ENCODE data around the gene CD59. TPM values are rescaled to one million over a fixed set of nuclear protein-coding genes. Genes with fewer than 3 reads are reported as not detected.
"Not testable (repeated sequence)": the region's sequence is repeated elsewhere in the genome, so short reads cannot be mapped to it uniquely, and the experiment has no call there.

The CD59 gene
- total and polyA plus RNA-seq, 3 experiments from 2014 or later = 25.2 to 40.4 (median 28.0) TPM

- peaks cover 0 to 4% (median 0%) of the 10 kb centered on the region in 3 donors for H3K36me3 Mint-ChIP-seq
- POLR2A ChIA-PET = no interaction called here
- peaks cover 9 to 34% of the 10 kb centered on the region in 2 donors for H3K27me3 Mint-ChIP-seq
- H3K27me3 ChIP-seq (ENCODE audit: insufficient read depth, low read length, poor library complexity, severe bottlenecking) = peaks cover 5% of the 10 kb centered on the region
- no peaks in the 10 kb centered on the region for H3K36me3 ChIP-seq (ENCODE audit: insufficient read depth, low read length)
- H3K4me1 Mint-ChIP-seq = no peaks in the 10 kb centered on the region
- H3K9me3 ChIP-seq (ENCODE audit: low read length) = no peaks in the 10 kb centered on the region
- no peak overlapping the region for H3K4me3 Mint-ChIP-seq
- CTCF ChIA-PET = no interaction called here
- peaks cover 2 to 7% (median 4%) of the 10 kb centered on the region in 5 donors for H3K9me3 Mint-ChIP-seq
- no peaks in the 10 kb centered on the region for H3K4me1 ChIP-seq (ENCODE audit: insufficient read depth, low read length)
- H3K27ac ChIP-seq (ENCODE audit: low read depth, low read length) = no peak overlapping the region
- no peak overlapping the region for H3K4me3 ChIP-seq (ENCODE audit: low read length)
- no peak for DNase-seq
- H3K27ac Mint-ChIP-seq = no peak overlapping the region
Observed at GRCh38 chr11:33689085-33689484, 47.1 kb downstream of the CD59 start.

GRCh38 chr11:33687733-33688479 lies 48.3 kb downstream of the CD59 start:
- no peaks in the 10 kb centered on the region for H3K4me1 Mint-ChIP-seq
- no peak overlapping the region for H3K4me3 Mint-ChIP-seq
- H3K9me3 Mint-ChIP-seq = peaks cover 2 to 7% (median 4%) of the 10 kb centered on the region in 5 donors

GRCh38 chr11:33685082-33685481 lies 51.1 kb downstream of the CD59 start:
- Histone ChIP-seq H3K27me3 (ENCODE audit: insufficient read depth, low read length, poor library complexity, severe bottlenecking) (peaks cover 11% of the 10 kb centered on the region), H3K4me1 (ENCODE audit: insufficient read depth, low read length) (no peaks in the 10 kb centered on the region), H3K4me3 (ENCODE audit: low read length) (no peak overlapping the region), H3K9me3 (ENCODE audit: low read length) (no peaks in the 10 kb centered on the region), H3K36me3 (ENCODE audit: insufficient read depth, low read length) (no peaks in the 10 kb centered on the region), H3K27ac (ENCODE audit: low read depth, low read length) (no peak overlapping the region)
- no peaks in the 10 kb centered on the region for H3K4me1 Mint-ChIP-seq
- no peak overlapping the region for H3K4me3 Mint-ChIP-seq
- H3K27ac Mint-ChIP-seq = peak overlapping the region in 1 of 8 donors; percentile 79
- CTCF ChIA-PET = no interaction called here
- peaks cover 2 to 7% (median 4%) of the 10 kb centered on the region in 5 donors for H3K9me3 Mint-ChIP-seq
- peaks cover 24 to 58% of the 10 kb centered on the region in 2 donors for H3K27me3 Mint-ChIP-seq
- POLR2A ChIA-PET = no interaction called here
- no peak for DNase-seq
- H3K36me3 Mint-ChIP-seq = peaks cover 0 to 4% (median 0%) of the 10 kb centered on the region in 3 donors

More at GRCh38 chr11:33687733-33688479, 48.3 kb downstream of the CD59 start:
- Mint-ChIP-seq H3K36me3 (peaks cover 0 to 4% (median 0%) of the 10 kb centered on the region in 3 donors), H3K27ac (no peak overlapping the region), H3K27me3 (peaks cover 9 to 43% of the 10 kb centered on the region in 2 donors)
- no peak overlapping the region for H3K27ac ChIP-seq (ENCODE audit: low read depth, low read length)
- H3K9me3 ChIP-seq (ENCODE audit: low read length) = no peaks in the 10 kb centered on the region
- CTCF ChIA-PET = no interaction called here
- POLR2A ChIA-PET = no interaction called here
- H3K4me1 ChIP-seq (ENCODE audit: insufficient read depth, low read length) = no peaks in the 10 kb centered on the region
- H3K27me3 ChIP-seq (ENCODE audit: insufficient read depth, low read length, poor library complexity, severe bottlenecking) = peaks cover 7% of the 10 kb centered on the region
- no peak for DNase-seq
- no peak overlapping the region for H3K4me3 ChIP-seq (ENCODE audit: low read length)
- no peaks in the 10 kb centered on the region for H3K36me3 ChIP-seq (ENCODE audit: insufficient read depth, low read length)

- DNase-seq = no peak
- ChIA-PET POLR2A (no interaction called here), CTCF (no interaction called here)
- Histone ChIP-seq H3K9me3 (ENCODE audit: low read length) (no peaks in the 10 kb centered on the region), H3K4me3 (ENCODE audit: low read length) (no peak overlapping the region), H3K36me3 (ENCODE audit: insufficient read depth, low read length) (no peaks in the 10 kb centered on the region), H3K27ac (ENCODE audit: low read depth, low read length) (no peak overlapping the region), H3K4me1 (ENCODE audit: insufficient read depth, low read length) (no peaks in the 10 kb centered on the region), H3K27me3 (ENCODE audit: insufficient read depth, low read length, poor library complexity, severe bottlenecking) (peaks cover 11% of the 10 kb centered on the region)
- no peaks in the 10 kb centered on the region for H3K4me1 Mint-ChIP-seq
- peaks cover 0 to 4% (median 0%) of the 10 kb centered on the region in 3 donors for H3K36me3 Mint-ChIP-seq
- no peak overlapping the region for H3K27ac Mint-ChIP-seq
- H3K9me3 Mint-ChIP-seq = peaks cover 2 to 7% (median 4%) of the 10 kb centered on the region in 5 donors
- peaks cover 22 to 65% of the 10 kb centered on the region in 2 donors for H3K27me3 Mint-ChIP-seq
- H3K4me3 Mint-ChIP-seq = no peak overlapping the region
Observed at GRCh38 chr11:33684003-33684706, 52.1 kb downstream of the CD59 start.

- ChIA-PET POLR2A (no interaction called here), CTCF (no interaction called here)
- no peaks in the 10 kb centered on the region for H3K36me3 ChIP-seq (ENCODE audit: insufficient read depth, low read length)
- no peak overlapping the region for H3K4me3 ChIP-seq (ENCODE audit: low read length)
- H3K9me3 Mint-ChIP-seq = peaks cover 3 to 10% (median 6%) of the 10 kb centered on the region in 5 donors
- H3K36me3 Mint-ChIP-seq = peaks cover 0 to 3% (median 0%) of the 10 kb centered on the region in 3 donors
- DNase-seq = no peak
- no peaks in the 10 kb centered on the region for H3K4me1 Mint-ChIP-seq
- H3K27me3 ChIP-seq (ENCODE audit: insufficient read depth, low read length, poor library complexity, severe bottlenecking) = peaks cover 11% of the 10 kb centered on the region
- peaks cover 18 to 78% of the 10 kb centered on the region in 2 donors for H3K27me3 Mint-ChIP-seq
- no peak overlapping the region for H3K27ac ChIP-seq (ENCODE audit: low read depth, low read length)
- H3K9me3 ChIP-seq (ENCODE audit: low read length) = no peaks in the 10 kb centered on the region
- no peak overlapping the region for H3K27ac Mint-ChIP-seq
- no peaks in the 10 kb centered on the region for H3K4me1 ChIP-seq (ENCODE audit: insufficient read depth, low read length)
- H3K4me3 Mint-ChIP-seq = no peak overlapping the region
Observed at GRCh38 chr11:33682446-33682845, 53.8 kb downstream of the CD59 start.

GRCh38 chr11:33682019-33682418 lies 54.2 kb downstream of the CD59 start:
- Histone ChIP-seq H3K4me1 (ENCODE audit: insufficient read depth, low read length) (no peaks in the 10 kb centered on the region), H3K27me3 (ENCODE audit: insufficient read depth, low read length, poor library complexity, severe bottlenecking) (peaks cover 11% of the 10 kb centered on the region), H3K27ac (ENCODE audit: low read depth, low read length) (no peak overlapping the region), H3K9me3 (ENCODE audit: low read length) (no peaks in the 10 kb centered on the region), H3K36me3 (ENCODE audit: insufficient read depth, low read length) (no peaks in the 10 kb centered on the region), H3K4me3 (ENCODE audit: low read length) (no peak overlapping the region)
- ChIA-PET POLR2A (no interaction called here), CTCF (no interaction called here)
- Mint-ChIP-seq H3K4me3 (no peak overlapping the region), H3K4me1 (no peaks in the 10 kb centered on the region), H3K27me3 (peaks cover 18 to 79% of the 10 kb centered on the region in 2 donors), H3K27ac (no peak overlapping the region), H3K36me3 (peaks cover 0 to 4% (median 0%) of the 10 kb centered on the region in 3 donors), H3K9me3 (peaks cover 0 to 10% (median 2%) of the 10 kb centered on the region in 5 donors)
- DNase-seq = no peak

- H3K4me3 ChIP-seq (ENCODE audit: low read length); H3K27ac Mint-ChIP-seq; H3K4me3 Mint-ChIP-seq; H3K9me3 ChIP-seq (ENCODE audit: low read length); H3K36me3 ChIP-seq (ENCODE audit: insufficient read depth, low read length); H3K4me1 ChIP-seq (ENCODE audit: insufficient read depth, low read length); POLR2A ChIA-PET; H3K27me3 ChIP-seq (ENCODE audit: insufficient read depth, low read length, poor library complexity, severe bottlenecking); DNase-seq; H3K4me1 Mint-ChIP-seq; H3K27ac ChIP-seq (ENCODE audit: low read depth, low read length); H3K36me3 Mint-ChIP-seq; CTCF ChIA-PET: not testable (repeated sequence)
- H3K9me3 Mint-ChIP-seq = peaks cover 0 to 11% (median 2%) of the 10 kb centered on the region in 5 donors
- H3K27me3 Mint-ChIP-seq = peaks cover 20 to 64% of the 10 kb centered on the region in 2 donors
Observed at GRCh38 chr11:33678616-33679015, 57.6 kb downstream of the CD59 start.

GRCh38 chr11:33674035-33674814 lies 62.0 kb downstream of the CD59 start:
- no peaks in the 10 kb centered on the region for H3K27me3 ChIP-seq (ENCODE audit: insufficient read depth, low read length, poor library complexity, severe bottlenecking)
- no peaks in the 10 kb centered on the region for H3K4me1 Mint-ChIP-seq
- no peak overlapping the region for H3K4me3 ChIP-seq (ENCODE audit: low read length)
- peaks cover 8 to 39% of the 10 kb centered on the region in 2 donors for H3K27me3 Mint-ChIP-seq
- no peak overlapping the region for H3K27ac Mint-ChIP-seq
- H3K4me3 Mint-ChIP-seq = no peak overlapping the region
- CTCF ChIA-PET = no interaction called here
- DNase-seq = no peak
- no peaks in the 10 kb centered on the region for H3K9me3 ChIP-seq (ENCODE audit: low read length)
- H3K4me1 ChIP-seq (ENCODE audit: insufficient read depth, low read length) = no peaks in the 10 kb centered on the region
- no peaks in the 10 kb centered on the region for H3K36me3 ChIP-seq (ENCODE audit: insufficient read depth, low read length)
- H3K27ac ChIP-seq (ENCODE audit: low read depth, low read length) = no peak overlapping the region
- POLR2A ChIA-PET = no interaction called here
- peaks cover 0 to 4% (median 0%) of the 10 kb centered on the region in 3 donors for H3K36me3 Mint-ChIP-seq
- H3K9me3 Mint-ChIP-seq = peaks cover 0 to 11% (median 2%) of the 10 kb centered on the region in 5 donors
